Glomerular endothelial cell (primary cell): ENCODE measurements around the gene TMEM267. TPM values are rescaled to one million over a fixed set of nuclear protein-coding genes. Genes with fewer than 3 reads are reported as not detected.
"Not testable (repeated sequence)": the region's sequence is repeated elsewhere in the genome, so short reads cannot be mapped to it uniquely, and the experiment has no call there.

ENCODE experiments used
- DNase-seq: peaks from one replicate; pipeline ENCODE4 v3.0.0-alpha.2; 2011; ENCODE audit warnings: low read depth, low spot score; ENCODE audit errors: extremely low read depth
- total RNA-seq: library from RNA; depleted of rRNA; stranded (reverse); fragments of >200 nt; gene quantifications from 2 replicates; pipeline ENCODE4 v1.2.3, GENCODE V29; 2015

The TMEM267 gene
- total RNA-seq, 1 donor from 2014 or later, result 11.4 TPM

GRCh38 chr5:43411495-43411894 lies 72.2 kb downstream of the TMEM267 start:
- no peak for DNase-seq

- no peak for DNase-seq
These were observed 73.3 kb downstream of the TMEM267 start for GRCh38 chr5:43410414-43410813.

GRCh38 chr5:43409809-43410271 lies 73.8 kb downstream of the TMEM267 start:
- no peak for DNase-seq

GRCh38 chr5:43402524-43403066 lies 81.1 kb downstream of the TMEM267 start:
- not testable (repeated sequence) for DNase-seq

- DNase-seq, result no peak
These were observed 81.8 kb downstream of the TMEM267 start for GRCh38 chr5:43401827-43402226.

GRCh38 chr5:43400082-43400481 lies 83.6 kb downstream of the TMEM267 start:
- no peak for DNase-seq

- DNase-seq, result no peak
These were observed 86.8 kb downstream of the TMEM267 start for GRCh38 chr5:43396762-43397304.

Other genes with a start within 250 kb of the TMEM267 start
- gene HMGCS1, start 170.5 kb downstream of the TMEM267 start, total RNA-seq, result 34.1 and 41.8 TPM in 2 replicates
- gene CCL28, start 71.5 kb downstream of the TMEM267 start, total RNA-seq, result 0.53 and 0.87 TPM in 2 replicates
- 0.73 and 1.4 TPM in 2 replicates for gene C5orf34, start 31.3 kb upstream of the TMEM267 start, total RNA-seq
- gene PAIP1, start 73.2 kb upstream of the TMEM267 start, total RNA-seq, result 103 and 107 TPM in 2 replicates
- 44.9 and 54.2 TPM in 2 replicates for gene NNT, start 119.3 kb upstream of the TMEM267 start, total RNA-seq